OCI-LY3 (cell line): Measurements from ENCODE around the gene IL26.

Source experiments
- EZH2phosphoT487 ChIP-seq: fragments of 200-600 bp; shearing (Covaris generic); IDR thresholded peaks from 2 replicates; pipeline ENCODE4 v1.6.1; 2018; ENCODE audit warnings: antibody characterized with exemption, mixed run types, low read depth
- TF ChIP-seq, protein P1 (sequence below): fragments of 200-600, 300-600 bp; sonication (generic); IDR thresholded peaks from 2 replicates; pipeline ENCODE4 v1.5.1; 2014; ENCODE audit warnings: antibody characterized with exemption, low read length, low read depth

- TF ChIP-seq, protein P1, sequence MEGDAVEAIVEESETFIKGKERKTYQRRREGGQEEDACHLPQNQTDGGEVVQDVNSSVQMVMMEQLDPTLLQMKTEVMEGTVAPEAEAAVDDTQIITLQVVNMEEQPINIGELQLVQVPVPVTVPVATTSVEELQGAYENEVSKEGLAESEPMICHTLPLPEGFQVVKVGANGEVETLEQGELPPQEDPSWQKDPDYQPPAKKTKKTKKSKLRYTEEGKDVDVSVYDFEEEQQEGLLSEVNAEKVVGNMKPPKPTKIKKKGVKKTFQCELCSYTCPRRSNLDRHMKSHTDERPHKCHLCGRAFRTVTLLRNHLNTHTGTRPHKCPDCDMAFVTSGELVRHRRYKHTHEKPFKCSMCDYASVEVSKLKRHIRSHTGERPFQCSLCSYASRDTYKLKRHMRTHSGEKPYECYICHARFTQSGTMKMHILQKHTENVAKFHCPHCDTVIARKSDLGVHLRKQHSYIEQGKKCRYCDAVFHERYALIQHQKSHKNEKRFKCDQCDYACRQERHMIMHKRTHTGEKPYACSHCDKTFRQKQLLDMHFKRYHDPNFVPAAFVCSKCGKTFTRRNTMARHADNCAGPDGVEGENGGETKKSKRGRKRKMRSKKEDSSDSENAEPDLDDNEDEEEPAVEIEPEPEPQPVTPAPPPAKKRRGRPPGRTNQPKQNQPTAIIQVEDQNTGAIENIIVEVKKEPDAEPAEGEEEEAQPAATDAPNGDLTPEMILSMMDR, result no peak
- TF ChIP-seq EZH2phosphoT487, result no peak
Observed at GRCh38 chr12:68264158-68264855, 38.7 kb upstream of the IL26 start.
